CD14-positive monocyte (primary cell): ENCODE measurements around the gene RHOBTB1. TPM values are rescaled to one million over a fixed set of nuclear protein-coding genes. Genes with fewer than 3 reads are reported as not detected.
"Not testable (repeated sequence)": the region's sequence is repeated elsewhere in the genome, so short reads cannot be mapped to it uniquely, and the experiment has no call there.

Experiments used
- DNase-seq, 3 donors: peaks; one replicate each; pipeline ENCODE4 v3.0.0-alpha.2; 2011 to 2022
- H2AFZ ChIP-seq: 2 replicates; pipeline ENCODE4 v1.6.0; 2012; ENCODE audit warnings: mild to moderate bottlenecking, low read depth, low read length, inconsistent platforms; ENCODE audit not compliant: insufficient read depth, poor library complexity, severe bottlenecking
- H3K27ac ChIP-seq, 2 donors: 1 replicate in 1 of 2; 2 replicates in 1 of 2; pipeline ENCODE4 v1.5.1; 2012 to 2013; ENCODE audit warnings: low read length in 2 of 2, control low read depth in 1 of 2, inconsistent platforms in 1 of 2, low read depth in 1 of 2, mild to moderate bottlenecking in 1 of 2
- H3K27me3 ChIP-seq, 2 donors: one replicate each; pipeline versions ENCODE4 v1.6.0 to v1.6.1; 2011 to 2013; ENCODE audit warnings: low read length in 2 of 2; ENCODE audit not compliant: control insufficient read depth in 2 of 2, insufficient read depth in 2 of 2
- H3K36me3 ChIP-seq, 2 donors: replicated peaks in 1 of 2; 1 replicate in 1 of 2; 2 replicates in 1 of 2; pipeline versions ENCODE4 v1.5.1 to v1.6.1; 2012 to 2013; ENCODE audit warnings: low read length in 2 of 2, control low read depth in 1 of 2, inconsistent platforms in 1 of 2, mild to moderate bottlenecking in 1 of 2; ENCODE audit not compliant: insufficient read depth in 2 of 2, control insufficient read depth in 1 of 2
- H3K4me1 ChIP-seq, 2 donors: 1 replicate in 1 of 2; 2 replicates in 1 of 2; pipeline versions ENCODE4 v1.5.1 to v1.6.1; 2012 to 2013; ENCODE audit warnings: low read length in 2 of 2, control low read depth in 1 of 2, inconsistent platforms in 1 of 2, mild to moderate bottlenecking in 1 of 2, moderate library complexity in 1 of 2; ENCODE audit not compliant: insufficient read depth in 2 of 2, control insufficient read depth in 1 of 2
- H3K4me2 ChIP-seq: replicated peaks from 2 replicates; pipeline ENCODE3; 2012; ENCODE audit warnings: low read length, moderate library complexity, mild to moderate bottlenecking; ENCODE audit not compliant: poor library complexity, severe bottlenecking; ENCODE audit errors: extremely low read depth
- H3K4me3 ChIP-seq, 3 experiments: fragments of 200-600 bp in 1 of 3; sonication (generic) in 1 of 3; replicated peaks in 1 of 3; 1 replicate in 2 of 3; 2 replicates in 1 of 3; pipeline ENCODE4 v1.5.1; 2011 to 2013; ENCODE audit warnings: low read length in 3 of 3, mild to moderate bottlenecking in 3 of 3, control low read depth in 2 of 3, low read depth in 2 of 3, inconsistent platforms in 1 of 3, moderate library complexity in 1 of 3
- H3K79me2 ChIP-seq: 2 replicates; pipeline ENCODE4 v1.6.0; 2012; ENCODE audit warnings: mild to moderate bottlenecking, control low read depth, inconsistent platforms, low read length, moderate library complexity; ENCODE audit not compliant: insufficient read depth
- H3K9ac ChIP-seq: 2 replicates; pipeline ENCODE4 v1.6.0; 2017; ENCODE audit warnings: low read length, mild to moderate bottlenecking; ENCODE audit not compliant: insufficient read depth, poor library complexity, severe bottlenecking
- H3K9me3 ChIP-seq, 2 donors: replicated peaks in 1 of 2; 1 replicate in 1 of 2; 2 replicates in 1 of 2; pipeline versions ENCODE4 v1.5.1 to v1.6.1; 2012 to 2013; ENCODE audit warnings: low read length in 2 of 2, control low read depth in 1 of 2; ENCODE audit not compliant: control insufficient read depth in 1 of 2, insufficient read depth in 1 of 2
- H4K20me1 ChIP-seq: 2 replicates; pipeline ENCODE4 v1.6.0; 2012; ENCODE audit warnings: mild to moderate bottlenecking, low read length, control low read depth, moderate library complexity; ENCODE audit not compliant: insufficient read depth
- H3K27ac Mint-ChIP-seq, 7 donors: one replicate each; pipeline ENCODE4 v1.8.0; 2020; ENCODE audit warnings: mild to moderate bottlenecking in 7 of 7, mixed read lengths in 7 of 7, moderate library complexity in 6 of 7, inconsistent platforms in 2 of 7
- H3K27me3 Mint-ChIP-seq, 3 donors: one replicate each; pipeline ENCODE4 v1.8.0; 2021 to 2022; ENCODE audit warnings: low read depth in 3 of 3, mild to moderate bottlenecking in 3 of 3, mixed read lengths in 3 of 3, moderate library complexity in 3 of 3, inconsistent platforms in 1 of 3
- H3K36me3 Mint-ChIP-seq, 2 donors: one replicate each; pipeline ENCODE4 v1.8.0; 2020; ENCODE audit warnings: mixed read lengths in 2 of 2, inconsistent platforms in 1 of 2, mild to moderate bottlenecking in 1 of 2
- H3K4me1 Mint-ChIP-seq: one replicate; pipeline ENCODE4 v1.8.0; 2020; ENCODE audit warnings: mild to moderate bottlenecking, mixed read lengths
- H3K4me3 Mint-ChIP-seq, 2 donors: one replicate each; pipeline ENCODE4 v1.8.0; 2020; ENCODE audit warnings: mild to moderate bottlenecking in 2 of 2, mixed read lengths in 2 of 2, moderate library complexity in 1 of 2
- H3K9me3 Mint-ChIP-seq, 7 donors: one replicate each; pipeline ENCODE4 v1.8.0; 2020 to 2022; ENCODE audit warnings: mixed read lengths in 7 of 7, mild to moderate bottlenecking in 6 of 7, moderate library complexity in 6 of 7, inconsistent platforms in 2 of 7
- WGBS: methylation state at CpG from one replicate; pipeline ENCODE4 v1.1.5; 2013; ENCODE audit warnings: missing lambda C conversion rate; ENCODE audit not compliant: insufficient coverage; 5-methylcytosine and 5-hydroxymethylcytosine counted together
- intact Hi-C, 2 donors: fragments of 100-400 bp; cut with micrococcal nuclease; formaldehyde crosslinking; loops; one replicate each; pipeline versions ENCODE4 v1.15.0 to v1.15.1; 2023
- polyA plus RNA-seq, 3 donors: library from polyadenylated mRNA; depleted of rRNA in 1 of 3; unstranded in 2 of 3; stranded (reverse) in 1 of 3; fragments of 300-500 nt in 2 of 3; fragments of >200 nt in 1 of 3; fragmentation: Illumina TruSeq in 2 of 3; gene quantifications; 1 replicate in 2 of 3; 2 replicates in 1 of 3; pipeline ENCODE4 v1.2.3, GENCODE V29; 2012 to 2021
- TF ChIP-seq, protein P1 (sequence below): fragments of 200-600 bp; IDR thresholded peaks from one replicate; pipeline ENCODE4 v1.8.0; 2022; ENCODE audit warnings: antibody characterized with exemption, mild to moderate bottlenecking

The RHOBTB1 gene
- polyA plus RNA-seq, 3 donors, result 0.41 to 0.96 (median 0.62) TPM

DNA sequence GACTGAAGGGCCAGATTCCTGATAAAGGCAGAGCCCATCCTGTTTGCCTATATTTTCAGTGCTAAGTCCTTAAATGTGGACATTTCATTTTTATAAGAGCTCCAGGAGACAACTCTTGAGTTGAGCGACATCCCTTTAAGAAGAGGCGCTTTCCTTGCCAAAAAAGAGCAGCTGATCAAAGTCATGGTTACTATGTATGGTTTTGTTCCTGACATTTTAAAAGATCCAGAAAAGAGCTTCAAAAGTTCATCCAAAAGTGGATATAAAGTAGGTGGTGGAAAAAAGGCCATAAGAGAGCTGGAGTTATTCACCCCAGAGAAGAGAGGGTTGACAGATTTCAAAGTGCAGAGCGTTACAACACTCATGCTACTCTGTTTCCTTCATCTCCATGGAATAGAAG lies 36.7 kb downstream of the RHOBTB1 start:
- Histone ChIP-seq H3K4me3 (no peak overlapping the region), H3K9ac (no peak overlapping the region), H3K36me3 (no peaks in the 10 kb centered on the region), H3K9me3 (peaks cover 0 to 8% of the 10 kb centered on the region in 2 donors), H3K27me3 (no peaks in the 10 kb centered on the region), H4K20me1 (no peaks in the 10 kb centered on the region), H3K79me2 (no peaks in the 10 kb centered on the region), H3K4me1 (peaks cover 3 to 8% of the 10 kb centered on the region in 2 donors), H3K27ac (no peak overlapping the region), H3K4me2 (no peak overlapping the region), H2AFZ (no peak overlapping the region)
- intact Hi-C loops, result no loop called here
- no peak overlapping the region for H3K27ac Mint-ChIP-seq
- 100% methylated on average over 2 of the region's 3 CpGs for WGBS
- no peaks in the 10 kb centered on the region for H3K27me3 Mint-ChIP-seq
- peaks cover 14% of the 10 kb centered on the region for H3K4me1 Mint-ChIP-seq
- no peak for DNase-seq
- no peak overlapping the region for H3K4me3 Mint-ChIP-seq
- TF ChIP-seq, protein P1, sequence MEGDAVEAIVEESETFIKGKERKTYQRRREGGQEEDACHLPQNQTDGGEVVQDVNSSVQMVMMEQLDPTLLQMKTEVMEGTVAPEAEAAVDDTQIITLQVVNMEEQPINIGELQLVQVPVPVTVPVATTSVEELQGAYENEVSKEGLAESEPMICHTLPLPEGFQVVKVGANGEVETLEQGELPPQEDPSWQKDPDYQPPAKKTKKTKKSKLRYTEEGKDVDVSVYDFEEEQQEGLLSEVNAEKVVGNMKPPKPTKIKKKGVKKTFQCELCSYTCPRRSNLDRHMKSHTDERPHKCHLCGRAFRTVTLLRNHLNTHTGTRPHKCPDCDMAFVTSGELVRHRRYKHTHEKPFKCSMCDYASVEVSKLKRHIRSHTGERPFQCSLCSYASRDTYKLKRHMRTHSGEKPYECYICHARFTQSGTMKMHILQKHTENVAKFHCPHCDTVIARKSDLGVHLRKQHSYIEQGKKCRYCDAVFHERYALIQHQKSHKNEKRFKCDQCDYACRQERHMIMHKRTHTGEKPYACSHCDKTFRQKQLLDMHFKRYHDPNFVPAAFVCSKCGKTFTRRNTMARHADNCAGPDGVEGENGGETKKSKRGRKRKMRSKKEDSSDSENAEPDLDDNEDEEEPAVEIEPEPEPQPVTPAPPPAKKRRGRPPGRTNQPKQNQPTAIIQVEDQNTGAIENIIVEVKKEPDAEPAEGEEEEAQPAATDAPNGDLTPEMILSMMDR, result no peak
- peaks cover 2 to 10% of the 10 kb centered on the region in 2 donors for H3K36me3 Mint-ChIP-seq
- peaks cover 5 to 12% (median 7%) of the 10 kb centered on the region in 7 donors for H3K9me3 Mint-ChIP-seq

- H2AFZ ChIP-seq, H3K4me3 Mint-ChIP-seq, H3K27me3 Mint-ChIP-seq, H3K27me3 ChIP-seq, H4K20me1 ChIP-seq, intact Hi-C loops, H3K4me3 ChIP-seq, H3K9ac ChIP-seq, H3K4me2 ChIP-seq, H3K4me1 ChIP-seq, DNase-seq, H3K9me3 ChIP-seq, H3K27ac Mint-ChIP-seq, H3K79me2 ChIP-seq, H3K27ac ChIP-seq, H3K36me3 ChIP-seq: not testable (repeated sequence)
- H3K4me1 Mint-ChIP-seq, result peaks cover 14% of the 10 kb centered on the region
- H3K36me3 Mint-ChIP-seq, result peaks cover 2 to 10% of the 10 kb centered on the region in 2 donors
- 90% methylated on average over 5 of the region's 6 CpGs for WGBS
- H3K9me3 Mint-ChIP-seq, result peaks cover 5 to 14% (median 7%) of the 10 kb centered on the region in 7 donors
Measured at GRCh38 chr10:60906825-60907224, 37.2 kb downstream of the RHOBTB1 start.
